PC-3 (cell line): ENCODE data around the gene BTBD6.

Experiments
- CTCF ChIP-seq: fragments of 300-600 bp; sonication (generic); conservative IDR thresholded peaks from 2 replicates; pipeline ENCODE4 v1.5.1; 2017; ENCODE audit warnings: antibody characterized with exemption, low read depth, mild to moderate bottlenecking, low read length
- EZH2 ChIP-seq: fragments of 300-600 bp; sonication (generic); IDR thresholded peaks from one replicate; pipeline ENCODE4 v1.6.1; 2017; ENCODE audit warnings: antibody characterized with exemption, mild to moderate bottlenecking, low read length; ENCODE audit not compliant: unreplicated experiment

- TF ChIP-seq CTCF, result no peak; the same call in 1 of the 2 replicates
- TF ChIP-seq EZH2, result no peak
These were observed 42.5 kb downstream of the BTBD6 start for GRCh38 chr14:105290621-105291346.
